PC-9 (cell line): Measurements from ENCODE around the gene MYO5B. TPM values are rescaled to one million over a fixed set of nuclear protein-coding genes. Genes with fewer than 3 reads are reported as not detected.

ENCODE experiments used
- BruUV-seq: library from RNA; stranded (reverse); fragments of 400-500 nt; replicated peaks from 2 replicates; lab custom pipeline; 2021; lab: Mats Ljungman, UMichigan
- CTCF ChIA-PET: fragments of 300-600 bp; sonication (Branson Sonifier 250); formaldehyde crosslinking; loops from one replicate; lab custom pipeline; 2022; ENCODE audit warnings: antibody characterized with exemption; lab: Charles Lee
- POLR2A ChIA-PET: fragments of 300-600 bp; sonication (Branson Sonifier 250); formaldehyde crosslinking; loops from one replicate; lab custom pipeline; 2022; ENCODE audit warnings: antibody characterized with exemption; ENCODE audit not compliant: unreplicated experiment; lab: Charles Lee
- DNase-seq, 2 experiments: peaks; one replicate each; pipeline versions ENCODE4 v3.0.0 to v3.0.0-alpha.2; 2015 to 2022; ENCODE audit warnings: mixed read lengths in 1 of 2
- H2AFZ ChIP-seq: fragments of 200-600 bp; sonication (generic); 2 replicates; pipeline ENCODE4 v1.8.1; 2017; ENCODE audit warnings: antibody characterized with exemption
- H3F3A ChIP-seq: fragments of 200-600 bp; sonication (generic); 2 replicates; pipeline ENCODE4 v1.8.1; 2017; ENCODE audit warnings: antibody characterized with exemption, mild to moderate bottlenecking, low read depth; ENCODE audit not compliant: insufficient read depth
- H3K27ac ChIP-seq: fragments of 200-600 bp; sonication (generic); 2 replicates; pipeline ENCODE4 v1.6.1; 2016; ENCODE audit warnings: mixed run types
- H3K27me3 ChIP-seq: fragments of 200-600 bp; sonication (generic); 2 replicates; pipeline ENCODE4 v1.6.1; 2016; ENCODE audit warnings: low read depth, mixed run types; ENCODE audit not compliant: insufficient read depth
- H3K36me3 ChIP-seq: fragments of 200-600 bp; sonication (generic); 2 replicates; pipeline ENCODE4 v1.6.1; 2016; ENCODE audit warnings: low read depth, mixed run types
- H3K4me1 ChIP-seq: fragments of 200-600 bp; sonication (generic); replicated peaks from 2 replicates; pipeline ENCODE4 v1.6.1; 2016; ENCODE audit warnings: mixed run types; ENCODE audit not compliant: insufficient read depth
- H3K4me2 ChIP-seq: fragments of 200-600 bp; sonication (generic); 2 replicates; pipeline ENCODE4 v1.6.1; 2017; ENCODE audit warnings: mixed run types
- H3K4me3 ChIP-seq: fragments of 200-600 bp; sonication (generic); 2 replicates; pipeline ENCODE4 v1.6.1; 2016; ENCODE audit warnings: mixed run types
- H3K79me2 ChIP-seq: fragments of 200-600 bp; sonication (generic); 2 replicates; pipeline ENCODE4 v1.6.1; 2017; ENCODE audit warnings: low read depth, mixed run types
- H3K9me2 ChIP-seq: fragments of 200-600 bp; sonication (generic); 2 replicates; pipeline ENCODE4 v1.8.1; 2017; ENCODE audit warnings: mild to moderate bottlenecking; ENCODE audit not compliant: insufficient read depth
- H3K9me3 ChIP-seq: fragments of 200-600 bp; sonication (generic); 2 replicates; pipeline ENCODE4 v1.8.1; 2016; ENCODE audit warnings: low read depth; ENCODE audit not compliant: insufficient read depth
- H4K20me1 ChIP-seq: fragments of 200-600 bp; sonication (generic); 2 replicates; pipeline ENCODE4 v1.8.1; 2017; ENCODE audit not compliant: insufficient read depth
- CTCF ChIP-seq: fragments of 200-600 bp; sonication (generic); conservative IDR thresholded peaks from 2 replicates; pipeline ENCODE4 v1.6.1; 2017; ENCODE audit warnings: mixed run types, antibody characterized with exemption, mild to moderate bottlenecking, moderate library complexity
- EZH2 ChIP-seq: fragments of 200-600 bp; sonication (generic); IDR thresholded peaks from 2 replicates; pipeline ENCODE4 v1.8.0; 2017; ENCODE audit warnings: antibody characterized with exemption, low read depth
- intact Hi-C: fragments of 100-400 bp; cut with micrococcal nuclease; formaldehyde crosslinking; loops from one replicate; pipeline ENCODE4 v1.10.0; 2022; ENCODE audit not compliant: unreplicated experiment
- total RNA-seq: library from RNA; stranded (reverse); gene quantifications from 2 replicates; pipeline ENCODE4 v1.2.3, GENCODE V29; 2021

Gene MYO5B
- total RNA-seq, 1 experiment from 2014 or later: 25.4 TPM

DNA sequence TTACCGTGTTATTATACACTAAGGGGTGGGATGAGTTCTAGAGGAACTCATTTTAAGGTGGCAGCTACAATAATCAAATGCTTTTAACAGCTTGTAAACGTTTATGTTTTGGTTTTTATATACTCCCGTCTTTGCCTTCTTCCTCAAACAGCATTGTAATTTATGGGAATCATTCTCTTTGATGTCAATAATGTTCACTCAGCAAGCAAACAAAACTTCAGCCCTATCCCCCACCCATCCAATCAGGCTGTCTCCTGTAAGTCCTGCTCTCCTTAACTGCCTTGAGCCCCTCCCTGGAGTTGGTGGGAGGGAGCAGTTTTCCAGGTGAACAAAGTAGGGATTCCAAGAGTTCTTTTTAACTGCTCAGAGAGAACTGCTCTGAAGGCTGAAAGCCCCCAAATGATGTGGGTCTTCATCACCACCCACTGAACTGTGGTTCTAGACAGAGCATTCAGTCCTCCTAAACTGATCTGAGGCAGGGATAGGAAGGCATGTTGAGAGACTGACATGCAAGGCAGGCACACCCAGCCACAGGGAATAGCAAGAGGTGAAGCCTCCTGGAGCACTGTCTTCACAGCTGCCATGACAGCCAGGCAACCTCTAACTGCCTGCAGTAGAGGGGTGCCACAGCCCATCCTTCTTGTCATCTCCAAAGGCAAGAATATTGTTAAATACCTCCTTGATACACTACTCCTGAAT is 17.5 kb downstream of the MYO5B start:
- no peak for DNase-seq
- intact Hi-C loops: no loop called here
- CTCF ChIA-PET: interaction anchor here (0.6 kb wide), 1 partner anchor 79 kb away, joined by 3 read pairs; no protein-coding TSS in a partner anchor
- POLR2A ChIA-PET: no interaction called here
- Histone ChIP-seq H3K4me3 (no peak overlapping the region), H3K9me2 (no peaks in the 10 kb centered on the region), H3K4me2 (no peak overlapping the region), H3K79me2 (peaks cover 39% of the 10 kb centered on the region), H3F3A (no peaks in the 10 kb centered on the region), H3K27me3 (no peaks in the 10 kb centered on the region), H3K4me1 (peaks cover under 1% of the 10 kb centered on the region), H3K36me3 (no peaks in the 10 kb centered on the region), H2AFZ (no peak overlapping the region), H3K27ac (no peak overlapping the region), H3K9me3 (no peaks in the 10 kb centered on the region), H4K20me1 (no peaks in the 10 kb centered on the region)
- BruUV-seq: no TSS peak
- TF ChIP-seq CTCF: no peak
- no peak for TF ChIP-seq EZH2

- BruUV-seq: no TSS peak
- no peak for DNase-seq
- POLR2A ChIA-PET: no interaction called here
- Histone ChIP-seq H3K9me2 (no peaks in the 10 kb centered on the region), H3K27ac (no peak overlapping the region), H3K36me3 (no peaks in the 10 kb centered on the region), H2AFZ (no peak overlapping the region), H3K9me3 (no peaks in the 10 kb centered on the region), H3F3A (no peaks in the 10 kb centered on the region), H3K4me2 (no peak overlapping the region), H3K4me1 (peaks cover under 1% of the 10 kb centered on the region; the same call in 1 of the 2 replicates), H3K79me2 (peaks cover 22% of the 10 kb centered on the region), H4K20me1 (no peaks in the 10 kb centered on the region), H3K4me3 (no peak overlapping the region), H3K27me3 (no peaks in the 10 kb centered on the region)
- intact Hi-C loops: no loop called here
- TF ChIP-seq EZH2: no peak
- no peak for TF ChIP-seq CTCF
- CTCF ChIA-PET: no interaction called here
Observed at GRCh38 chr18:50172367-50172766, 22.6 kb downstream of the MYO5B start.

GRCh38 chr18:50171406-50171805 is 23.5 kb downstream of the MYO5B start:
- Histone ChIP-seq H3K9me3 (no peaks in the 10 kb centered on the region), H3K4me1 (peaks cover 10% of the 10 kb centered on the region), H3K9me2 (no peaks in the 10 kb centered on the region), H3K79me2 (peaks cover 18% of the 10 kb centered on the region), H2AFZ (no peak overlapping the region), H3K36me3 (no peaks in the 10 kb centered on the region), H3F3A (no peaks in the 10 kb centered on the region), H4K20me1 (no peaks in the 10 kb centered on the region), H3K4me2 (no peak overlapping the region), H3K4me3 (no peak overlapping the region), H3K27ac (no peak overlapping the region), H3K27me3 (no peaks in the 10 kb centered on the region)
- intact Hi-C loops: no loop called here
- no TSS peak for BruUV-seq
- TF ChIP-seq CTCF (no peak), EZH2 (no peak)
- CTCF ChIA-PET: no interaction called here
- no peak for DNase-seq
- POLR2A ChIA-PET: no interaction called here
